HG02981 (cell line): Measurements from ENCODE around the gene CASK.
A peak's percentile ranks its signal among the peaks of the same experiment; 100 is the strongest.
"Not testable (repeated sequence)": the region's sequence is repeated elsewhere in the genome, so short reads cannot be mapped to it uniquely, and the experiment has no call there.

ENCODE experiments used
- ATAC-seq: cut with Tn5 transposase; IDR thresholded peaks from one replicate; pipeline ENCODE4 v1.9.1; 2021; ENCODE audit warnings: mild to moderate bottlenecking, moderate library complexity; ENCODE audit not compliant: unreplicated experiment

Gene CASK

GRCh38 chrX:41703574-41704029 lies 219.8 kb downstream of the CASK start:
- no peak for ATAC-seq

- no peak for ATAC-seq
Observed at GRCh38 chrX:41695426-41695825, 227.9 kb downstream of the CASK start.

GRCh38 chrX:41693024-41693423 lies 230.3 kb downstream of the CASK start:
- no peak for ATAC-seq

GRCh38 chrX:41692162-41692749 lies 231.1 kb downstream of the CASK start:
- ATAC-seq: no peak

- ATAC-seq: no peak
Observed at GRCh38 chrX:41689711-41690110, 233.6 kb downstream of the CASK start.

- no peak for ATAC-seq
Observed at GRCh38 chrX:41688835-41689234, 234.5 kb downstream of the CASK start, which contains the start of gene GPR34. GPR34 (plus strand) TSS chrX:41688973; CDS start chrX:41695634, 6,661 bp downstream.

GRCh38 chrX:41688156-41688555 lies 235.2 kb downstream of the CASK start:
- ATAC-seq: no peak

GRCh38 chrX:41686788-41687187 lies 236.6 kb downstream of the CASK start:
- no peak for ATAC-seq

- no peak for ATAC-seq
Observed at GRCh38 chrX:41684940-41685339, 238.4 kb downstream of the CASK start.

GRCh38 chrX:41684138-41684537 lies 239.2 kb downstream of the CASK start:
- no peak for ATAC-seq

- no peak for ATAC-seq
Observed at GRCh38 chrX:41677183-41678060, 245.9 kb downstream of the CASK start.

GRCh38 chrX:41676361-41676760 lies 247.0 kb downstream of the CASK start:
- not testable (repeated sequence) for ATAC-seq

GRCh38 chrX:41672643-41673042 lies 250.7 kb downstream of the CASK start:
- no peak for ATAC-seq

- ATAC-seq: no peak
Observed at GRCh38 chrX:41671082-41671481, 252.3 kb downstream of the CASK start.

GRCh38 chrX:41670112-41670511 lies 253.2 kb downstream of the CASK start:
- no peak for ATAC-seq

- no peak for ATAC-seq
Observed at GRCh38 chrX:41667631-41668030, 255.7 kb downstream of the CASK start.

- no peak for ATAC-seq
Observed at GRCh38 chrX:41666251-41666650, 257.1 kb downstream of the CASK start.

GRCh38 chrX:41665686-41666085 lies 257.7 kb downstream of the CASK start:
- ATAC-seq: no peak

GRCh38 chrX:41664908-41665307 lies 258.4 kb downstream of the CASK start:
- ATAC-seq: no peak

- ATAC-seq: peak; percentile 82
Observed at GRCh38 chrX:41664375-41664901, 258.9 kb downstream of the CASK start.

GRCh38 chrX:41661366-41662095 lies 261.8 kb downstream of the CASK start:
- no peak for ATAC-seq
